Heart left ventricle (tissue), 13 donors: ENCODE data around the gene ERGIC1.

Experiments used
- CTCF ChIP-seq, 12 donors: fragments of 200-600 bp; sonication (generic) in 4 of 12; IDR thresholded peaks; one replicate each; pipeline versions ENCODE4 v1.5.0 to v1.8.0; 2018 to 2022; ENCODE audit warnings: antibody characterized with exemption in 12 of 12, mild to moderate bottlenecking in 5 of 12
- POLR2A ChIP-seq, 2 donors: fragments of 450-650 bp; IDR thresholded peaks; one replicate each; pipeline ENCODE4 v1.6.1; 2017; ENCODE audit warnings: antibody characterized with exemption in 2 of 2, mild to moderate bottlenecking in 2 of 2, moderate library complexity in 2 of 2
- donor health status: ischemic (EF 13 %, LVEDD 7.1; RV severe dilation, severe dysfunction).
- donor health status: DM: no; HTN: yes; CAD: no.
- donor health status: DM: no; HTN: no; CAD: no.
- donor health status: ischemic (EF 25% LVEDD 6.9; RV normal size, moderate dysfunction).
- donor health status: ischemic (EF 25% LVEDD 5.7; RV mildly dilated, moderate dysfunction).
- donor health status: ischemic (EF 35%, LVEDD 5.7; RV mildly dilated, moderate dysfunction).
- donor health status: nonischemic (EF 11% LVEDD 7.7; RV severe dilation, severe dysfunction).
- donor health status: DM: yes; HTN: yes; CAD: no.
- donor health status: PGD.
- donor health status: ischemic (EF 29% LVEDD 5.4; RV normal size, mild dysfunction).
- donor health status: nonischemic (EF 23%, LVEDD 6.1; RV moderate dilation, normal function).

GRCh38 chr5:172832383-172833315 is 1.4 kb upstream of the ERGIC1 start:
- TF ChIP-seq CTCF (IDR thresholded peaks at IDR 0.05), result no peak
- TF ChIP-seq POLR2A (IDR thresholded peaks at IDR 0.05), result no peak
